ENCODE results near the gene CCNA2.

DNA sequence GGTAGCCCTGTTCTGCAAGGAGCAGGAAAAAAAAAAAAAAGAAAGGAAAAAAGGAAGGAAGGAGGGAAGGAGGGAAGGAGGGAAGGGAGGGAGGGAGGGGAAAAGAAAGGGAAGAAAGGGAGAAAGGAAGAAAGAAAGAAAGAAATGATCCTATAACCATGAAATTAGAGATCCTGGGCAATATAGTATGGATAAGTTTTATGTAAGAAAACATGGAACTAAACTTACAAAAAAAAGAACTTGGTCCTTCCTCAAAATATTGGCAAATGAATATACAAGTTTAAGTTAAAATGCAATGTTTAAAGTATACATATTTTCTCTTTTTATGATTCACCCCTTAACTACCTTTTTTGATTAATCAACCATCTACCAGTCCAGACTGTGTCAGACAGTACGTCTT is 27.7 kb upstream of the CCNA2 start:
- TF ChIP-seq ARNT (IDR thresholded peaks at IDR 0.05) (no peak), CTBP1 (IDR thresholded peaks at IDR 0.05; ENCODE audit: borderline replicate concordance) (no peak), SP1 (IDR thresholded peaks at IDR 0.05) (no peak), SUZ12 (IDR thresholded peaks at IDR 0.05) (no peak), ELF4 (IDR thresholded peaks at IDR 0.05) (no peak), FOXK2 (IDR thresholded peaks at IDR 0.05) (no peak), ZNF384 (IDR thresholded peaks at IDR 0.05) (no peak), NFRKB (IDR thresholded peaks at IDR 0.05) (no peak), FOXM1 (IDR thresholded peaks at IDR 0.05; ENCODE audit: borderline replicate concordance) (no peak), BHLHE40 (IDR thresholded peaks at IDR 0.05; ENCODE audit: borderline replicate concordance) (no peak), TARDBP (IDR thresholded peaks at IDR 0.05) (no peak), HDGF (IDR thresholded peaks at IDR 0.05; ENCODE audit: borderline replicate concordance) (no peak), LEF1 (IDR thresholded peaks at IDR 0.05; ENCODE audit: borderline replicate concordance) (no peak)

Data from HEK293T (cell line).